A549 (cell line): Measurements from ENCODE around the gene CFB. TPM values are rescaled to one million over a fixed set of nuclear protein-coding genes. Genes with fewer than 3 reads are reported as not detected.

Experiments used
- ATAC-seq, 2 experiments: fragments of 200-7000 bp in 1 of 2; fragments of >200 bp in 1 of 2; cut with Nextera tagmentation in 1 of 2; cut with Tn5 transposase in 1 of 2; 3 replicates each; pipeline versions ENCODE4 v1.8.0 to v1.9.1; 2018 to 2020; ENCODE audit warnings: mild to moderate bottlenecking in 1 of 2, moderate library complexity in 1 of 2
- CTCF ChIA-PET: fragments of 300-600 bp; sonication (Branson Sonifier 250); formaldehyde crosslinking; extraction: SDS; loops from one replicate; lab custom pipeline; 2021; ENCODE audit warnings: antibody characterized with exemption, inconsistent platforms; lab: Yijun Ruan, JAX
- POLR2A ChIA-PET: fragments of 350-600 bp; formaldehyde crosslinking; extraction: SDS; loops from one replicate; lab custom pipeline; 2021; ENCODE audit warnings: antibody characterized with exemption, inconsistent platforms; lab: Yijun Ruan, JAX
- DNase-seq, 2 experiments: peaks; one replicate each; pipeline versions ENCODE4 v3.0.0 to v3.0.0-alpha.2; 2011 to 2016; ENCODE audit warnings: low read depth in 1 of 2, low spot score in 1 of 2
- FAIRE-seq: peaks from 2 replicates; lab custom pipeline; 2011; peaks lifted over from hg19 to GRCh38; lab: Jason Lieb, UNC
- H3K27ac ChIP-seq, 2 experiments: fragments of >200 bp; sonication (Bioruptor Twin); formaldehyde crosslinking; 3 replicates each; pipeline ENCODE4 v1.5.1; 2016 to 2017
- H3K4me1 ChIP-seq: fragments of >200 bp; sonication (Bioruptor Twin); formaldehyde crosslinking; 3 replicates; pipeline ENCODE4 v1.6.1; 2016
- H3K4me2 ChIP-seq: fragments of >200 bp; sonication (Bioruptor Twin); formaldehyde crosslinking; 3 replicates; pipeline ENCODE4 v1.6.1; 2016
- H3K4me3 ChIP-seq: fragments of >200 bp; sonication (Bioruptor Twin); formaldehyde crosslinking; 3 replicates; pipeline ENCODE4 v1.5.1; 2016
- H3K9me3 ChIP-seq: fragments of >200 bp; sonication (Bioruptor Twin); formaldehyde crosslinking; 3 replicates; pipeline ENCODE4 v1.6.1; 2016
- CBX2 ChIP-seq: fragments of 200-600 bp; sonication (generic); IDR thresholded peaks from 2 replicates; pipeline ENCODE4 v1.6.1; 2016; ENCODE audit warnings: low read depth, mild to moderate bottlenecking, borderline replicate concordance
- CBX8 ChIP-seq: fragments of 200-600 bp; sonication (generic); IDR thresholded peaks from 2 replicates; pipeline ENCODE4 v1.6.1; 2016
- CEBPB ChIP-seq, 2 experiments: fragments of >200 bp in 1 of 2; sonication (Bioruptor Twin) in 1 of 2; formaldehyde crosslinking in 1 of 2; IDR thresholded peaks; 2 replicates each; pipeline ENCODE4 v1.6.1; 2012 to 2016
- EHMT2 ChIP-seq: fragments of 200-600 bp; sonication (generic); IDR thresholded peaks from 2 replicates; pipeline ENCODE4 v1.6.1; 2016; ENCODE audit warnings: antibody characterized with exemption, low read depth, mild to moderate bottlenecking, moderate library complexity
- GATA3 ChIP-seq: IDR thresholded peaks from 2 replicates; pipeline ENCODE4 v1.6.1; 2012; ENCODE audit warnings: borderline replicate concordance
- HDAC2 ChIP-seq: fragments of 200-600 bp; sonication (generic); IDR thresholded peaks from 2 replicates; pipeline ENCODE4 v1.6.1; 2016
- HEYL ChIP-seq: fragments of 250-450 bp; sonication (Bioruptor Pico); IDR thresholded peaks from 2 replicates; pipeline ENCODE4 v1.8.0; 2021; ENCODE audit warnings: mild to moderate bottlenecking, moderate library complexity
- HOXB13 ChIP-seq: fragments of 250-450 bp; sonication (Bioruptor Pico); IDR thresholded peaks from 2 replicates; pipeline ENCODE4 v1.5.0; 2020; ENCODE audit warnings: low read depth, mild to moderate bottlenecking, moderate library complexity
- KDM1A ChIP-seq: fragments of 200-600 bp; sonication (generic); IDR thresholded peaks from 2 replicates; pipeline ENCODE4 v1.6.1; 2016; ENCODE audit warnings: low read depth, mild to moderate bottlenecking
- KDM5A ChIP-seq: fragments of 200-600 bp; sonication (generic); IDR thresholded peaks from 2 replicates; pipeline ENCODE4 v1.6.1; 2016; ENCODE audit warnings: antibody characterized with exemption, mild to moderate bottlenecking
- MAZ ChIP-seq: fragments of 150-350 bp; IDR thresholded peaks from 2 replicates; pipeline ENCODE4 v1.6.1; 2014; ENCODE audit warnings: antibody characterized with exemption, low read depth, low read length, borderline replicate concordance
- MYC ChIP-seq: IDR thresholded peaks from 2 replicates; pipeline ENCODE4 v1.6.1; 2012; ENCODE audit warnings: mild to moderate bottlenecking, inconsistent platforms, low read length, improper control_type of control experiment, borderline replicate concordance
- NR3C1 ChIP-seq: fragments of >200 bp; sonication (Bioruptor Twin); formaldehyde crosslinking; IDR thresholded peaks from 3 replicates; pipeline ENCODE4 v1.6.1; 2017
- PHF8 ChIP-seq: fragments of 200-600 bp; sonication (generic); IDR thresholded peaks from 2 replicates; pipeline ENCODE4 v1.6.1; 2016; ENCODE audit warnings: low read depth, mild to moderate bottlenecking, antibody characterized with exemption, moderate library complexity, borderline replicate concordance
- POLR2A ChIP-seq: IDR thresholded peaks from 2 replicates; pipeline ENCODE4 v1.6.1; 2012; ENCODE audit warnings: mild to moderate bottlenecking, low read length
- RARB ChIP-seq: fragments of 250-450 bp; sonication (Bioruptor Pico); IDR thresholded peaks from 2 replicates; pipeline ENCODE4 v1.8.0; 2021; ENCODE audit warnings: mild to moderate bottlenecking, moderate library complexity
- REST ChIP-seq: fragments of 200-600 bp; sonication (generic); IDR thresholded peaks from 2 replicates; pipeline ENCODE4 v1.6.1; 2016; ENCODE audit warnings: antibody characterized with exemption, mild to moderate bottlenecking, moderate library complexity
- RFX5 ChIP-seq: fragments of 450-650 bp; IDR thresholded peaks from 2 replicates; pipeline ENCODE4 v1.7.1; 2014; ENCODE audit warnings: antibody characterized with exemption, mild to moderate bottlenecking, moderate library complexity
- SREBF2 ChIP-seq: fragments of 450-650 bp; IDR thresholded peaks from 2 replicates; pipeline ENCODE4 v1.6.1; 2014; ENCODE audit warnings: mild to moderate bottlenecking, moderate library complexity
- ZSCAN20 ChIP-seq: fragments of 250-450 bp; sonication (Bioruptor Pico); IDR thresholded peaks from 2 replicates; pipeline ENCODE4 v1.8.0; 2022; ENCODE audit warnings: mild to moderate bottlenecking, moderate library complexity
- WGBS: methylation state at CpG from one replicate; pipeline ENCODE4 v1.1.6; 2017; ENCODE audit errors: missing lambda C conversion rate; 5-methylcytosine and 5-hydroxymethylcytosine counted together
- polyA plus RNA-seq, 4 experiments: library from polyadenylated mRNA; depleted of rRNA in 3 of 4; stranded (reverse); fragments of >200 nt; fragmentation: RNase III in 1 of 4; extraction: RNeasy Plus Mini Kit Qiagen cat#74134 plus additional on column Dnase treatment in 1 of 4; gene quantifications; 2 replicates in 3 of 4; 3 replicates in 1 of 4; pipeline ENCODE4 v1.2.3, GENCODE V29; 2011 to 2017
- TF ChIP-seq, protein P1 (sequence below): fragments of 150-350 bp; IDR thresholded peaks from 2 replicates; pipeline ENCODE4 v1.6.1; 2014; ENCODE audit warnings: low read depth, mild to moderate bottlenecking, low read length
- TF ChIP-seq, protein P2 (sequence below): fragments of 250-450 bp; sonication (Bioruptor Pico); IDR thresholded peaks from 2 replicates; pipeline ENCODE4 v1.5.0; 2021; ENCODE audit warnings: mild to moderate bottlenecking, moderate library complexity, borderline replicate concordance
- TF ChIP-seq, protein P3 (sequence below): fragments of >200 bp; sonication (Bioruptor Twin); formaldehyde crosslinking; IDR thresholded peaks from 2 replicates; pipeline ENCODE4 v1.6.1; 2016
- TF ChIP-seq, protein P4 (sequence below): IDR thresholded peaks from 2 replicates; pipeline ENCODE4 v1.6.1; 2012
- TF ChIP-seq, protein P5 (sequence below): fragments of 250-450 bp; sonication (Bioruptor Pico); IDR thresholded peaks from 2 replicates; pipeline ENCODE4 v1.5.0; 2020; ENCODE audit warnings: low read depth, mild to moderate bottlenecking, moderate library complexity

The CFB gene
- polyA plus RNA-seq, 2 of the 4 experiments (the other 2 are of a cell fraction): 4.4 to 5.6 TPM

GRCh38 chr6:31971279-31971992, 25.5 kb downstream of the CFB start:
- CTCF ChIA-PET: interaction anchor here (0.5 to 2.1 kb wide), 5 partner anchors 12 to 124 kb away, joined by 3 to 10 read pairs (median 6); partner anchors contain the start of gene SKIC2
- ATAC-seq (peak; percentile 30 to 40), FAIRE-seq (no peak)
- WGBS: 8% methylated on average over 13 of the region's 29 CpGs
- Histone ChIP-seq H3K4me3 (peak overlapping the region; percentile 72), H3K4me1 (peaks cover 17% of the 10 kb centered on the region; the same call in 1 of the 3 replicates)
- POLR2A ChIA-PET: interaction anchor here (1.1 to 1.8 kb wide), 3 partner anchors 13 to 136 kb away, joined by 6 to 13 read pairs (median 9); partner anchors contain the start of genes NELFE and SKIC2
- 0 out of 2 replicates have a peak, but pooled peaks have one; percentile 27 for TF ChIP-seq GATA3
- TF ChIP-seq, protein P1, sequence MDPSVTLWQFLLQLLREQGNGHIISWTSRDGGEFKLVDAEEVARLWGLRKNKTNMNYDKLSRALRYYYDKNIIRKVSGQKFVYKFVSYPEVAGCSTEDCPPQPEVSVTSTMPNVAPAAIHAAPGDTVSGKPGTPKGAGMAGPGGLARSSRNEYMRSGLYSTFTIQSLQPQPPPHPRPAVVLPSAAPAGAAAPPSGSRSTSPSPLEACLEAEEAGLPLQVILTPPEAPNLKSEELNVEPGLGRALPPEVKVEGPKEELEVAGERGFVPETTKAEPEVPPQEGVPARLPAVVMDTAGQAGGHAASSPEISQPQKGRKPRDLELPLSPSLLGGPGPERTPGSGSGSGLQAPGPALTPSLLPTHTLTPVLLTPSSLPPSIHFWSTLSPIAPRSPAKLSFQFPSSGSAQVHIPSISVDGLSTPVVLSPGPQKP: no peak
- TF ChIP-seq, all 56 proteins: peak for 1
- Histone ChIP-seq H3K4me2 (peak overlapping the region; percentile 96), H3K9me3 (no peaks in the 10 kb centered on the region), H3K27ac (peak overlapping the region; percentile 89 to 93)
- DNase-seq: no peak

GRCh38 chr6:31971993-31972708, 26.3 kb downstream of the CFB start, which contains the start of gene DXO:
DXO (minus strand) TSS chr6:31972138; CDS start chr6:31971675, 463 bp downstream.
- Histone ChIP-seq H3K4me1 (peaks cover 17% of the 10 kb centered on the region; the same call in 1 of the 3 replicates), H3K4me3 (peak within 1 kb of the TSS; percentile 72), H3K27ac (peak within 1 kb of the TSS; percentile 89 to 93), H3K9me3 (no peaks in the 10 kb centered on the region), H3K4me2 (peak within 1 kb of the TSS; percentile 96)
- ChIA-PET CTCF (interaction anchor here (0.5 to 1.6 kb wide), 4 partner anchors 13 to 124 kb away, joined by 3 to 10 read pairs (median 4); partner anchors contain the start of gene SKIC2), POLR2A (interaction anchor here (0.5 to 1.8 kb wide), 4 partner anchors 14 to 156 kb away, joined by 3 to 13 read pairs (median 8); partner anchors contain the start of genes ATF6B, NELFE and SKIC2)
- peak; percentile 95 to 98 for DNase-seq
- no peak for FAIRE-seq
- WGBS: 2% methylated on average over 13 of the region's 62 CpGs
- ATAC-seq: peak; percentile 91 to 94
- TF ChIP-seq RARB (CRISPR knock-in tag) (no peak), CBX2 (no peak), MAZ (0 out of 2 replicates have a peak, but pooled peaks have one; percentile 7), CEBPB (IDR thresholded peaks at IDR 0.05) (peak; percentile 31 to 82; a peak in 2 of 4 replicates), EHMT2 (no peak), ZSCAN20 (CRISPR knock-in tag) (no peak), NR3C1 (no peak), SREBF2 (no peak), KDM1A (no peak), GATA3 (peak; percentile 7; the same call in 1 of the 2 replicates), HOXB13 (no peak), POLR2A (no peak), REST (no peak), CBX8 (no peak), MYC (peak; percentile 53; the same call in 1 of the 2 replicates), HDAC2 (no peak), HEYL (CRISPR knock-in tag) (no peak), PHF8 (0 out of 2 replicates have a peak, but pooled peaks have one; percentile 12), KDM5A (no peak), RFX5 (peak; percentile 44; the same call in 1 of the 2 replicates)
- TF ChIP-seq, protein P2, sequence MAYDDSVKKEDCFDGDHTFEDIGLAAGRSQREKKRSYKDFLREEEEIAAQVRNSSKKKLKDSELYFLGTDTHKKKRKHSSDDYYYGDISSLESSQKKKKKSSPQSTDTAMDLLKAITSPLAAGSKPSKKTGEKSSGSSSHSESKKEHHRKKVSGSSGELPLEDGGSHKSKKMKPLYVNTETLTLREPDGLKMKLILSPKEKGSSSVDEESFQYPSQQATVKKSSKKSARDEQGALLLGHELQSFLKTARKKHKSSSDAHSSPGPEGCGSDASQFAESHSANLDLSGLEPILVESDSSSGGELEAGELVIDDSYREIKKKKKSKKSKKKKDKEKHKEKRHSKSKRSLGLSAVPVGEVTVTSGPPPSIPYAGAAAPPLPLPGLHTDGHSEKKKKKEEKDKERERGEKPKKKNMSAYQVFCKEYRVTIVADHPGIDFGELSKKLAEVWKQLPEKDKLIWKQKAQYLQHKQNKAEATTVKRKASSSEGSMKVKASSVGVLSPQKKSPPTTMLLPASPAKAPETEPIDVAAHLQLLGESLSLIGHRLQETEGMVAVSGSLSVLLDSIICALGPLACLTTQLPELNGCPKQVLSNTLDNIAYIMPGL (CRISPR knock-in tag): no peak
- TF ChIP-seq, protein P3, sequence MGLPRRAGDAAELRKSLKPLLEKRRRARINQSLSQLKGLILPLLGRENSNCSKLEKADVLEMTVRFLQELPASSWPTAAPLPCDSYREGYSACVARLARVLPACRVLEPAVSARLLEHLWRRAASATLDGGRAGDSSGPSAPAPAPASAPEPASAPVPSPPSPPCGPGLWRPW: no peak
- TF ChIP-seq, protein P4, sequence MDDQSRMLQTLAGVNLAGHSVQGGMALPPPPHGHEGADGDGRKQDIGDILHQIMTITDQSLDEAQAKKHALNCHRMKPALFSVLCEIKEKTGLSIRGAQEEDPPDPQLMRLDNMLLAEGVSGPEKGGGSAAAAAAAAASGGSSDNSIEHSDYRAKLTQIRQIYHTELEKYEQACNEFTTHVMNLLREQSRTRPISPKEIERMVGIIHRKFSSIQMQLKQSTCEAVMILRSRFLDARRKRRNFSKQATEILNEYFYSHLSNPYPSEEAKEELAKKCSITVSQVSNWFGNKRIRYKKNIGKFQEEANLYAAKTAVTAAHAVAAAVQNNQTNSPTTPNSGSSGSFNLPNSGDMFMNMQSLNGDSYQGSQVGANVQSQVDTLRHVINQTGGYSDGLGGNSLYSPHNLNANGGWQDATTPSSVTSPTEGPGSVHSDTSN: no peak; the same call in 1 of the 2 replicates
- TF ChIP-seq, protein P5, sequence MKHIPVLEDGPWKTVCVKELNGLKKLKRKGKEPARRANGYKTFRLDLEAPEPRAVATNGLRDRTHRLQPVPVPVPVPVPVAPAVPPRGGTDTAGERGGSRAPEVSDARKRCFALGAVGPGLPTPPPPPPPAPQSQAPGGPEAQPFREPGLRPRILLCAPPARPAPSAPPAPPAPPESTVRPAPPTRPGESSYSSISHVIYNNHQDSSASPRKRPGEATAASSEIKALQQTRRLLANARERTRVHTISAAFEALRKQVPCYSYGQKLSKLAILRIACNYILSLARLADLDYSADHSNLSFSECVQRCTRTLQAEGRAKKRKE (CRISPR knock-in tag): no peak
